ENCODE measurements around the gene HECTD4.

The HECTD4 gene

DNA sequence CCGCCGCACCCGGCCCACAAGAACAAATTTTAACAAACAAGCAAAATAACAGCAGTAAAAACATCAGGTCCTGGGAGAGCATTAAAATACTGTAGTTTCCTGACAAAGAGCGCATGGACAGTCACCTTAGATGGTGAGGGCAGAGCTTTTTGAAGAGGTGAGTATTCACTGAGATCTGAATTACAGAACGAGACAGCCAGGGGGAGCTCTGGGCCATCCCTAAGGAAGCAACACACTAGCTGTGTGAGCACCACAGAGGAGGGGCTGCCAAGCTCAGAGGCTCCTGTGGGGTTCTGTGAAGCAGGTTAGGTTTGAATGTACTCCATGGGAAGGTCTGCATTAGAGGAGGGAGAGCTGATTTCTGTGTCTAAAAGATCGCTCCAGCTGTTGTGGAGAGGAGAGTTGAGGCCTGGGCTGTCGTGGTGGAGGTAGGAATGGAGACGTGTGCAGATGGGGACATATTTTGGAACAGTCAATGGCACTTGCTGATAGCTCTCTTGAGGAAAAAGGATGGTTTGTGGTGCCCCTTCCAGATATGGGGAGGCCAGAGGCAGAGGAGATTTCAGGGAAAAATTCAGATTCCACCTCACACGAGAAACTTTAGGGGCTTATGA lies 184.0 kb downstream of the HECTD4 start:
- peak; percentile 43 to 55 for DNase-seq

DNA sequence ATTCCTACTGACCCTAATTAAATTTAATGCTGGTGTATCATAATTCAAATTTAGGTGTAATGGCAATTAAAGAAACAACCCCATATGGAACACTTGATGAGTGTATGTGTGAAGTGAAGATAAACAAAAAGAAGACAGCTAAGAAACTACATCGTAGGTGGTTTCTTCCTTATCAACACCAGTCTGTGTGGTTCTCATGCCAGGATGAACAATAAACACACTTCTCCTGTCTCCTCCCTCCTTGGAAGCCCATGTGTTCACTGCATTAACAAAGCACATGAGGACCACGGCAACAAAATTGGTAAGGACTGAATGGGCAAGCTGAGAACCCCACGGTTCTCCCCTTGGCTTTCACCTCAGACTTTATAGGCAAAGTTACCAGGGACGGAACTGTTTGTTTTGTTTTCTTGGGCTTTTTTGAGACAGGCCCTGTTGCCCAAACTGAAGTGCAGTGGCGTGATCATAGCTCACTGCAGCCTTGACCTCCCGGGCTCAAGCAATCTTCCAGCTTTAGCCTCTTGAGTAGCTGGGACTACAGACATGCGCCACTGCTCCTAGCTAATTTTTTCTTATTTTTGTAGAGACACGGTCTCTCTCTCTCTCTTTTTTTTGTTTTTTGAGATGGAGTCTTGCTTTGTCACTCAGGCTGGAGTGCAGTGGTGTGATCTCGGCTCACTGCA lies 185.9 kb downstream of the HECTD4 start:
- no peak for DNase-seq

DNA sequence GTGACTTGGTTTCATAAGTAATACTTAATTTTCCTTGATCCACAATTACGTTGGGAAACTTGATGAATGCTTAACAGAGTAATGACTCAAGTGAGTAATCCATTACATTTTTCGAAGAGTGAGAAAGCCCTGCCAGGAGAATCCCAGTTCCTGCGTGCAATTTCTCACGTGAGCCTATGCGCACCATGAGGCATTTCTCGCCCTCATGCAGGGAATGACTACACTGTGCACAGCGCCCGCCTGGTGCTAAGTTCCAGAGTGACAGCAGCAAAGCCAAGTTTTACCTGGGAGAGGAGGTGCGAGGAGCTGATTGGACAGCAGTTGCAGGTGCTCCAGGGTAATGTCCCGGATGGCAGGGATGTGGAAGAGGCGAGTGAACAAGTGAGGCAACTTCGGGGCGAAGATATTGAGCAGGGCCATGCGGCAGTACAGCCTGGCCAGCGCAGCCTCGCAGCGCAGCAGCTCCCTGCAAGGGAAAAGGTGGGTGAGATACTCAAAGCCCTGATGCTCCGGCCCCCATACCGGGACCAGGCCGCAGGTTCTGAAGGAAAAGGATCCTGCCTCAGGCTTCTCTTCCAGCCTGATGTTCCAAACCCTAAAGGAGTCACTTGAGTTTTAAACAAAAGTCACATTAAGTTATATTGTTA lies 187.5 kb downstream of the HECTD4 start:
- DNase-seq = no peak

DNA sequence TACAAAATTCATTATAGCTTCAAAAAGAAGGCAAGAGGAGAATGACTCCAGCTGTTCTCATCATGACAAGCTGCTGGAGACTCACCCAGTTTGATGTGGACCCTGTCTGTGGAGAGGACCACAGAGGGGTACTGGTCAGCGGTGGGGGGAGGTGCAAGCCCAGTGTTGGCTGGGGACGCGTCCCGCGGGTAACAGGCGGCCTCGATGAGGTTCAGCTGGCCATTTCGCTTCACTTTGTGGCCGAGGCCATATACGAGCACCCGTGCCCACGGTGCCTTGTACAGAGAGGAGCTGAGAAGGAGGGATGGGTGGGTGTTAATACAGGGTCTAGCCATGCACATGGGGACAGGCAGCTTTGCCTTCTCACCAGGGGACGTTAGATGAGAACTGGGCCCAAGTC lies 189.8 kb downstream of the HECTD4 start:
- no peak for DNase-seq

DNA sequence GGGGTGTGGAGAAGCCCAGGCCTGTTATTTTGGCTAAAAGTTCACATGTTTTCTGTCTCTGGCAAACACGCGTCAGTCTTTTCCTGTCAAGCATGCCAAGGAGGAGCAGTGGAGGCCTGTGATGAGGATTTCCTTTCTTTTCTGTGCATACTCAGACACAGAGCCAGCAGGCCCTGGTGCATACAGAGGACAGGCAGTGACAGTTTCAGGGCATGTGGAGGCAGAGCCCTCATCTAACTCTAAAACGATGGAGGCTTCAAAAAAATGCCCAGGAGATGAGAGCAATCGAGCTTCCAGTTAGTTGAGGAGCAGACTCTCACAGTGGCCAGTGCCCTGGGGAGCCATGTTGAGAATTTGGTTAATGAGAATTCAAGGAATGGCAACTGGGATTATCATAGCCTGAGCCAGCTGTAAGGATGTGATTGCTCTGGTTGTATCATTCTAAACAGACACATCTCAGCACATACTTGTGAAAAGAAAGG lies 190.3 kb downstream of the HECTD4 start:
- DNase-seq = no peak

DNA sequence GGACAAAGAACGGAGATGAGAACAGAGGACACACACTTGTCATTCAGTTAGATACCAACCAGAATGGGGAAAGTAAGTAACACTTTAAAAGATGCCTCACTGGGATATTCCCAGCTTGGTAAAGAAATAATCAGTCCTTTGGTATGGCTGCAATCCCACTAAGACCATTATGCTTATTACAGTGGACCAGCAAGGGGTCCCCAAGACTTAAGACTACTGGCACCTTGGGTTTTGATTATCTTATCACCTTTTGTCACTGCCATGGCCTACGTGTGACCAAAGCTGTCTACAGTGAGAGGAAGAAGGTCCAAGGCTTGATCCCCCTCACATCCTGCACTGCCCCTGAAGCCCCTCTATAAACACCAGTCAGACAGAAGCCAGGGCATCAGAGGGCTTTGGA lies 191.0 kb downstream of the HECTD4 start:
- DNase-seq = no peak

DNA sequence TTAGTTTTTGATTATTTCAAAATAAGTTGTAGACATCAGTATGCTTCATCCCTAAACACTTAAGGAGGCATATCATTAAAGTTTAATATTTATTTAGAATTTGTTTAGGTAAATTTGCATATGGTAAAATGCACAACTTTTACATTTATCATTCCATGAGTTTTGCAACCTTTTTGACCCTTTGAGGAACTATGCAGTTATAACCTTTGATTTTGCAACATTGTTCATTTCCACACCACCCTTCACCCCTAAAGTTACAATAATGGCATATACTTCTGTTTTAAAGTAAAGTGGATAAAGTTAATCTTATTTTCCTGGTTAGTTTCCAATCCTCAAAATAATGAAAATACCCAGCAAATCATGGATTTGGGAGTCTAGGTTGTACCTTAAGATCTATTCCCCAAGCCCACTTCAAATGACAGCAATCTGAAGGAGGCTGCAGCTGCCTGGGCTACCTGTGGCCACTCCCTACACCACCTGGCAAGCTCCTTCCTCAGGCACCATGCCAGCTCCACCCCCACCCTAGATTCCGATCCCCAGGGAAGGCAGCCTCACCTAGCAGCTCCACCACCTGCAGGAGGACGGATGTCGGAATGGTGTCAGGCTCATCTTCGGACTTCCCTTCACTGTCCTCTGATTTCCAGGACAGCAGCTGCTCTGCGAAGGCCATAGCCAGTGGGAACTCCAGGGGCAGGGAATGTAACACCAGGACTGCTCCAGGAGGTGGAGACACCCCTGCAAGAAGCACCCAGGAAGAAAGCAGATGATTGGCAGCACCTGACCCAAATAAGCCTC lies 191.8 kb downstream of the HECTD4 start:
- no peak for DNase-seq

DNA sequence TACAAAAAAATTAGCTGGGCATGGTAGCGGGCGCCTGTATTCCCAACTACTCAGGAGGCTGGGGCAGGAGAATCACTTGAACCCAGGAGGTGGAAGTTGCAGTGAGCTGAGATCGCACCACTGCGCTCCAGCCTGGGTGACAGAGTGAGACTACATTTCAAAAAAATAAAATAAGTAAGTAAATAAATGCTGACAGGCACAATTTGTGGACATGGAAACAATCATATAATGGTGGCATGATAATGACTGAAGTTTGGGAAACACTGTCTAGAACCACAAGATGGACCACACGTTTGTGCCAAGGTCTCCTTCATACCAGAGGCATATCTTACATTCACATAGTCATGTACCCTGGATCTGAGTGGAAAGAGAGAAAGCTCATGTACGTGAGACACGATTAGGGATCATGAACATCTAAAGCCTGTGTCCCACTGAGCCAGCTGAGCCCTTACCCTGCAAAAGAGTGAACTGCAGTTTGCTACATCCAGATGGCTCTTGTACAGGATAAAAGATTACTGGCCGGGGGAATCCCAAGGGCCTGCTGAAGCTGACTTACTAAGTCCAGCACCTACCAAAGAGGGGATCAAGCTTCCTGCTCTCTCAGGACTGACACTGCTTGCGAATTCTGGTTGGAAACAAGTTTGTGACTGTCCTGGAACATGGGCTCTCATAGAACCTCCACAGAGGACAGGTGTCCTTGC lies 194.0 kb downstream of the HECTD4 start:
- no peak for DNase-seq

DNA sequence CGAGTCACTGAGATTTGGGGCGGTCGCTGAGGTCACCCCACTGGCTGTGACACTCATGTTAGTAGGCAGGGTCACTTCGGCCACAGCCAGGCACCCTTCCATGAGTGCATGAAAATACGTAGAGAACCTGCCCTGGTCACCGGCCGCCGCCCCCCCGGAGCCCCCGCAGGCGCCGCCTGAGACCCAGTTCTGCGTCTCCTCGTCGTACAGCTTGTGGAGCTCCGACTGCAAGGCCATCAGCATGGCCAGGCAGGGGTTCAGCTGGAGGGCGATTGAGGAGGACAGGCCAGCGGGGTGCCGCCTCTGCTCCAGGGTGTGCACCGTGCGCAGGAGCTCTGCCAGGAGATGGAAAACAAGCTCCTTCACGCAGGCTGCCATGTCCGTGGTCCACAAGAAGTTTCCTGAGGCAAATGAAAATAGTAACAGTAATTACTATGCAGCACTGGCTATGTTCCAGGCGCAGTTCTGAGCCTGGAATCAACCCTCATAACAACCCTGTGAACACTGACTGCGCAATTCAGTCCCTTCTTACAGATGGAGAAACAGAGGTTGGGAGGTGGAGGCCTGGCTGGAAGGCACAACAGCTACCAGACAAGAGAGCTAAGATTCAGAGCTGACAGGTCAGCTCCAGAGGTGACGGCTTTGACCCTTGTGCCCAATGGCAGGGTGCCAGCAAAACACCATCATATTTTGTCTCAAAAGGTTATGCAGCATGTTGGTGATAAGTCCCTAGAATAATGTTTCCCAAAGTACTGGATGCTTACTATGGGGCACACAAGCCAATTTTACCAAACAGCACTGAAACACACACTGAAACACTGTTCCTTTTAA lies 196.9 kb downstream of the HECTD4 start:
- DNase-seq = no peak

DNA sequence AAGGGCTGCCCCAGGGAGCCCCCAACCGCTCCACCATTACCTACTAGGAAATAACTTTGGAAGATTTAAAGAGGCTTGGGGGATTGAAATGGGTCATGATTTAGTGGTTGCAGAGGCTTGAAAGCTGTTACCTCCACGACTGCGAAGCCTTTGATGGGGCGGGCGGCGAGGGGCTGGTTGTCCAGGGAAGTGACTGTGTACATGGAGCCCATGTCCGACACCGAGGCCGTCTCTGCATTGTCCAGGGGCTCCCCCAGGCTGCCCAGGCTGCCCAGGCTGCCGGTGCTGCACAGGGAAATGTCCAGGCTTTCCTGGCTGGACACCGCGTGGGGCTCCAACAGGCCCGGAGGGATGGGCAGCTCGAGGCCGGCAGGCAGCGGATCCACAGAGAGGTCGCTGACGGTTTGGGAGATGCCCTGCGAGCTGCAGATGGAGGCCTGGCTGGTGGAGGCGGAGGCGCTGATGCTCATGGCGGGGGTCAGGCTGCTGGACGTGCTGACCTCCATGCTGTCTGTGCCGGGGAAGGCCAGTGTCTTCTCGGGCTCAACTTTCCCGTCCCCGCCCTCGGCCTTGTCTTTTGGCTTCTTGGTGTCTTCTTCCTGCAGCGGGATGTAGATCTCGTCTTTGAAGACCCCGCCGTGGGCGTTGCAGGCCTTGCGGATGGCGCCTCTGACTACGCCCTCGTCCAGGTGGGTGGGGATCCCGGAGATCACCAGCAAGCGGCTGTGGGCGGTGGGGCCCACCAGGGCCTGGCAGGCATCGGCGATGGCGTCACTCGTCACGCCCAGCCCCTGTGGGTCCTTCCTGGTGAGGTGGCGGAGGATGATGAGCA lies 198.0 kb downstream of the HECTD4 start:
- no peak for DNase-seq

DNA sequence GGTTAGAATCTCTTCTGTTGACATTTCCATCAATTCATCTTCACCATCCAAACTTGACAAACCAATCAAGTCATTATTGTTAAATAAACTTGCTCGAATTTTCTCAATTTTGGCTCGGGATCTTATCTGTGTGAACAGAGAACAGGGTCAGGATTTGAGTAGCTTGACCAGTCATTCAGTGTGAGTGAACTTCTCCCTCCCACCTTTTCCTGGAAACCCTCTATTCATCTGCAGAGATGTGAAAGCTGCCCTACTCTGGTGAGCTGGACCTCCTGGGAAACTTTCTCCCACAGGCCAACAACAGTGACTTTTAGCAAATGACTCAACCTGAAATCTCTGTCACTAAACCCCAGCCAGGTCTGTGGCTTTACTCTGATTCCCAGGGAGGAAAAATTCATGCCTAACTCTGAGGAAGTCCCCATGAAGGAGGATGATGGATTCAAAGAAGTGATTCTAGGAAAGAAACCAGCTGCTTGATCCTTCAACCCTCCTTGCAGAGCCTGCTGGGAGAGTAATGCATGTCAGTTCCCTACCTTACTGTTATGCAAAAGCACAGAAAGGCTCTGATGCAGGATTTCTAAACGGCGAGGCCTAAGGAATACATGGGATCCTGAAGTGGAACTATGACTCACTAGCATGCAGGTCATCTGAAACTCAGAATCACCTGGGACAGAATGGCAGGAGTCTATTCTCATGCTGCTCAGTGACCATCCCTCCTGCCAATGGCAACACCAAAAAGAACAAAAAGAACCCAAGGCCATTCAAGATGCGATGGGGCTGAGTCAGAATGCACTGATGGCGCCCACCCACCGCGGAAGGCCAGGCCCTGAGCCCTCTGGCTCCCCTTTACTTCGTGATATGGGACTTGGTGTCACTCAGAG lies 198.8 kb downstream of the HECTD4 start:
- no peak for DNase-seq

DNA sequence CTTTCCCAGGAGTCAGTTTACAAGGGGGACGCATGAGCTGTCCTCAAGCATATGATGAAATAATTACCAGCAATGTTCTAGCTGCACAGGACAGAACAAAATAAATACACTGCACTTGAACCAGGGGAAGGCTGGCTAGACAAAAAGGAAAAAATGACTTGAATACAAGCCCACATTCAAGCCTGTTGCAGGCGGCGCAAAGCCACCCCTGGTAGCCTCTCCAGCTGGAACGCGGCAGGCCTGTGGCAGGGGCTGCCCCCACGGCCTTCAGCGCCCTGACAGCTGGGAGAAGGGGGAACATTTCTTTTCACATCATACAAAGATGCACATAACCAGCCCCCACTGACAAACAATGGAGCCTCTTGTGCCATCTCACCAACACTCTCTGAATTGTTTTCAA lies 199.7 kb downstream of the HECTD4 start:
- no peak for DNase-seq

DNA sequence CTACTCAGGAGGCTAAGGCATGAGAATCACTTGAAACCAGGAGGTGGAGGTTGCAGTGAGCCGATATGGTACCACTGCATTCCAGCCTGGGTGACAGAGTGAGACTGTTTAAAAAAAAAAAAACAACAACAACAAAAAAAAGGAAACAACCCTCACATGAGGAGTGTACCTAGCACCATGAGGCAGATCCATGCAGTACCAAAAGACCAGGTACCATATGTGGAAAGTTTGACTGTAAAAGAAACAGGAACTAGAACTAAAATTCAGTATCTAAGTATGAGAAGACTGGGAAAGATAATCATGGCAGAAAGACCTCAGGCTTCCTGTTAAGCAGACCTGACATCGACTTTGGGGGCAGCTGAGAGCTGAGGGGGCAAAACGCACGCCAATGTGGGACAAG lies 201.8 kb downstream of the HECTD4 start:
- DNase-seq = no peak

DNA sequence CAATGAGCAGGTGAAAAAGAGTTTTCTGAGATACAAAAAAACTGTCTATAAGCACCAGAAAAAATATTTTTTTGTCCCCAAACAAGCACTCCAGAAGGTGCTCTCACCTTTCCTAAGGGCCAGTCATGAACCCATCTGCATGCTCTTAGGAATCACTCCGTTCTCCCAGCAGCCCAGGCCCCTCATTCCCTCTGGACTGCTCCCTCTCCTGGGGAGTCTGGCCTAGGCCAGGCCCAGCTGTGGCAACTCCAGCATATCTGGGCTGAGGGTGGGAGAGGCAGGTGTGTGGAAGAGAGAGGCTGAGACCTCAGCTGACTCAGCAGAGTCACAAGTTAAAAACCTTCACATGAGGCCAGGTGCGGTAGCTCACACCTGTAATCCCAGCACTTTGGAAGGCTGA lies 202.3 kb downstream of the HECTD4 start:
- no peak for DNase-seq

DNA sequence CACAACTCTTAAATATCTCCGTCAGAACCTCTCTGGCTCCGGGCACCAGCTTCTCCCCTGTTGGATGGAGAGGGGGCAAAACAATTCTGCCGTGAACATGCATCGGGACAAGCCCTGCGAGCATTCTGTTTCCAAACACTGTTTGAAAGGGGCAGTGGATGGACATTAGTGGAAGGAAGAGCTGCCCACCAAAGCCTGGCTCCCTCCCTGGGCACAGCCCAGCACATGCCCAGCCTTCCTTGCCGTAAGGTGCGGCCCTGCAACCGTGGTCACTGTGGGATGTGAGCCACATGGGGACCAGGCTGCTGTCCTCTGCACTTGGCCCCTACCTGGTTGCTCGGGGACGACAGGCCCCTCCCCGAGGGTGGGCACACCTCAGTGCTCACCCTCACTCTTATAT lies 202.9 kb downstream of the HECTD4 start:
- no peak for DNase-seq

DNA sequence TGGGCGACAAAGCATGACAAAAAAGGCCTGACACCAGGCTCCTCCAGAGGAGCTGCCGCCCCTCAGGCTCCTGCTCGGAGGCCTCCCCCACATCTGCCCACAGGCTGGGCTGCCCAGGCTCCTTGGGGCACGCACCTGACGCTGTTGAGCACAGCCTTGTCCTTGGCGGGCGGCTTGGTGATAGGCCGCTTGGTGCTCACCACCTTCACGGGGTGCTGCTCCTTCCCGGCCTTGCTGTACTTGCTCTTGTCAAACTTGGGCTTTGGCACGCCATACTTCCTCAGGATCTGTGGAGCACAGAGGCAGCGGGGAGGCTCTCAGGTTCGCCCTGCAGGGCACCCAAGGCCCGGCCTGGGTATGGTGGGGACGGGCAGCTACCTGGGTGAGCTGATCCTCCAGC lies 203.4 kb downstream of the HECTD4 start:
- DNase-seq = no peak

DNA sequence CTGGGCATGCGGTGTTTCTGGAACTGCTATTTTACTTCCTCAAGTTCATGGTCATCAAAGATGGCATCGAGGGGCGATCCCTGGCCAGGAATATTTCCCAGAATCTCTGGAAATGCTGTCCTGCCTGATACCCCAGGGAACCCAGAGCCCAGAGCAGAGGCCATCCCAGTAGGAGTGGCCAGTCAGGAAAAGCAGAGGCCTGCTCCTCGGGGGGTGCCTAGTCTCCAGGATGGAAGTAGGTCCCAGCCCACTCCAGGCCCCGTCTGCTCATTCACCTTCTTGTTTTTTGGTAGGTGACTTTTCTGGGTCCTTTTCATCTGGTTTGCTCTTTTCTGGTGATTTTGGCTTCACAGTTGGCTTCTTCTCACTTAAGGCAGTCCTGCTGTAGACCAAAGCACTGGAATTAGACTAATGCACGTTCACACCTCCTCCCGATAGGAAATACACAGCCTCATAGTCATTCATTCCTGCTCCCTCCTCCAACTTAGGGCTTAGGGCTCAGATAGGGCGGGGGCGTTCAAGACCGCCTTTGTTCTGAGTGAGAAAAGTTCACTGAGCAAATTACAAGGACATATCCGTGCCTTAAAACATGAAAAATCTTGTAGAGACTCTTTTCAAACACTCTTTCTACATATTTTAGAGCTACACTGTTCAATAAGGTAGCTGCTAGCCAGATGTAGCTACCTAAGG lies 205.8 kb downstream of the HECTD4 start:
- DNase-seq = no peak

DNA sequence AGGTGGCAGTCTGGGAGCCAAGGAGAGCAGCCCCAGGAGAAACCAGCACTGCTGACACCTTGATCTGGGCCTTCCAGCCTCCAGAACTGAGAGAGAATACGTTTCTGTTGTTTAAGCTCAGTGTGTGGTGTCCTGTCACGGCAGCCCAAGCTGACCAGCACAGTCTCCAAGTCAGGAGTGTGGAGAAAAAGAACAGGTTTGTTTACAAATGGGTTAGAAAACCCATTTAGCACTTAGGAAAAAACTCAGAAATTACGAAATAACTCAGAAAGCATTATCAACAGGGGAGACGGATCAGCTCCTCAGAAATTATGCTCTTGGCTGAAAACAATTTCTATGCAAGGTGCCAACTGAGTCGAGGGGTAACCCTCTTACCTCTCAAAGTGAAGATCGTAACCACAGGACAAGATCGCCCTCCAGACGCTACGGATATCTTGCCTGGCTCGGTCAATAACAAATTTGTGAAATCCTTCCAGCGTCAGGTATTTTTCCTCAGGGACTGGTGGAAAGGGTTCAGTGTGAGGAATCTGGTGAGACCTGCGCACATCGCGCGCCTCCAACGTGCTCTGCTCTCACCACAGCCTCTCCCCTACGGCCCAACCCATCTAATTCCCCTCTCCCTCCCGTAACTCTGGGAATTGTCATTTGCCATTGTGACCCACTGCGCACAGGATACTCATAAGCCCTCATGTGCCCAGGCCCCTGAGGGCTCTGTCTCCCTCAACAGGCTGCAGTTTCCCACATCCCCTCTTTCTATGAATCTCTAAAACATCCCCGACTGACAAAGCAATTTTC lies 206.7 kb downstream of the HECTD4 start:
- no peak for DNase-seq
